ENCODE measurements around the gene OSBPL3. TPM values are rescaled to one million over a fixed set of nuclear protein-coding genes. Genes with fewer than 3 reads are reported as not detected.

Gene OSBPL3, protein sequence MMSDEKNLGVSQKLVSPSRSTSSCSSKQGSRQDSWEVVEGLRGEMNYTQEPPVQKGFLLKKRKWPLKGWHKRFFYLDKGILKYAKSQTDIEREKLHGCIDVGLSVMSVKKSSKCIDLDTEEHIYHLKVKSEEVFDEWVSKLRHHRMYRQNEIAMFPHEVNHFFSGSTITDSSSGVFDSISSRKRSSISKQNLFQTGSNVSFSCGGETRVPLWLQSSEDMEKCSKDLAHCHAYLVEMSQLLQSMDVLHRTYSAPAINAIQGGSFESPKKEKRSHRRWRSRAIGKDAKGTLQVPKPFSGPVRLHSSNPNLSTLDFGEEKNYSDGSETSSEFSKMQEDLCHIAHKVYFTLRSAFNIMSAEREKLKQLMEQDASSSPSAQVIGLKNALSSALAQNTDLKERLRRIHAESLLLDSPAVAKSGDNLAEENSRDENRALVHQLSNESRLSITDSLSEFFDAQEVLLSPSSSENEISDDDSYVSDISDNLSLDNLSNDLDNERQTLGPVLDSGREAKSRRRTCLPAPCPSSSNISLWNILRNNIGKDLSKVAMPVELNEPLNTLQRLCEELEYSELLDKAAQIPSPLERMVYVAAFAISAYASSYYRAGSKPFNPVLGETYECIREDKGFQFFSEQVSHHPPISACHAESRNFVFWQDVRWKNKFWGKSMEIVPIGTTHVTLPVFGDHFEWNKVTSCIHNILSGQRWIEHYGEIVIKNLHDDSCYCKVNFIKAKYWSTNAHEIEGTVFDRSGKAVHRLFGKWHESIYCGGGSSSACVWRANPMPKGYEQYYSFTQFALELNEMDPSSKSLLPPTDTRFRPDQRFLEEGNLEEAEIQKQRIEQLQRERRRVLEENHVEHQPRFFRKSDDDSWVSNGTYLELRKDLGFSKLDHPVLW
- 35.2 and 40.3 TPM in 2 replicates for total RNA-seq

DNA sequence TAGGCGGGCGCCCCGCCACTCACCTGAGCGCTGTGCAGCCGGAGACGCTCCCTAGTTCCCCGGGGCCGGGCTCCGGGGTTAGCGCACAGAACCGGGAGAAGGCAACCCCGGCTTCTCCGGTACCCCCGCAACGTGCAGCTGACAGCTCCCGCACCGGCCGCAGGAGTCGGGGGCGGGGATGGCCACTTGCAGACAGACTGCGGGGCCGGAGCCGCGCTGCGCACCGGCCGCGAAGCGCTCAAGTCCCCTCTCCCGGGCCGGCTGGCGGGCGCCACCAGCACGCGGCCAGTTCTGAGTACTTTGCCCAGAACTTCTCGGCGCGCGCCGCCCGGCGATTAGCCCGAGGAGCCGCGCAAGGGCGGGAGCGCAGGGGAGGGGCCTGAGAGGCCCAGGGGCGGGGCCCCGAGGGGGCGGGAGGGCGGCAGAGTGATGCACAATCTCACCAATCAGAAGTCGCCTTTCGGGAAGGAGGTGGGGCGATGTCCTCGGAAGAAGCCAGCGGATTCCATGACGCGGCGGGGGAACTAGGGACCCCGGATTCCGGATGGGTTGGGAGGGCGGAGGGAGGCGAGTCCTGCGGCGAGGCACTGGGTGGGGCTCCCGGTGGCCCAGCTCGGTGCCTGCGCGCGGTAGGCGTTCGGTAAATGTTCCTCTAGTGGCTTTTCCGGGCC lies at the start of gene OSBPL3:
Gene OSBPL3 (minus strand): TSS at position 316 of the 671 bp plus-strand sequence. CDS start 87,706 bp downstream, outside the sequence.
- Histone ChIP-seq H3K36me3 (ENCODE audit: control insufficient read depth, insufficient read depth, low read length) (no peaks in the 10 kb centered on the region), H3K4me3 (ENCODE audit: low read depth, low read length) (peak within 1 kb of the TSS; percentile 88), H3K27me3 (ENCODE audit: control insufficient read depth, insufficient read depth, low read length) (no peaks in the 10 kb centered on the region)
- TF ChIP-seq, protein P1, sequence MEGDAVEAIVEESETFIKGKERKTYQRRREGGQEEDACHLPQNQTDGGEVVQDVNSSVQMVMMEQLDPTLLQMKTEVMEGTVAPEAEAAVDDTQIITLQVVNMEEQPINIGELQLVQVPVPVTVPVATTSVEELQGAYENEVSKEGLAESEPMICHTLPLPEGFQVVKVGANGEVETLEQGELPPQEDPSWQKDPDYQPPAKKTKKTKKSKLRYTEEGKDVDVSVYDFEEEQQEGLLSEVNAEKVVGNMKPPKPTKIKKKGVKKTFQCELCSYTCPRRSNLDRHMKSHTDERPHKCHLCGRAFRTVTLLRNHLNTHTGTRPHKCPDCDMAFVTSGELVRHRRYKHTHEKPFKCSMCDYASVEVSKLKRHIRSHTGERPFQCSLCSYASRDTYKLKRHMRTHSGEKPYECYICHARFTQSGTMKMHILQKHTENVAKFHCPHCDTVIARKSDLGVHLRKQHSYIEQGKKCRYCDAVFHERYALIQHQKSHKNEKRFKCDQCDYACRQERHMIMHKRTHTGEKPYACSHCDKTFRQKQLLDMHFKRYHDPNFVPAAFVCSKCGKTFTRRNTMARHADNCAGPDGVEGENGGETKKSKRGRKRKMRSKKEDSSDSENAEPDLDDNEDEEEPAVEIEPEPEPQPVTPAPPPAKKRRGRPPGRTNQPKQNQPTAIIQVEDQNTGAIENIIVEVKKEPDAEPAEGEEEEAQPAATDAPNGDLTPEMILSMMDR (IDR thresholded peaks at IDR 0.05; ENCODE audit: insufficient read depth, low read length, poor library complexity, severe bottlenecking), result no peak
- DNase-seq (ENCODE audit: low read depth), result no peak

DNA sequence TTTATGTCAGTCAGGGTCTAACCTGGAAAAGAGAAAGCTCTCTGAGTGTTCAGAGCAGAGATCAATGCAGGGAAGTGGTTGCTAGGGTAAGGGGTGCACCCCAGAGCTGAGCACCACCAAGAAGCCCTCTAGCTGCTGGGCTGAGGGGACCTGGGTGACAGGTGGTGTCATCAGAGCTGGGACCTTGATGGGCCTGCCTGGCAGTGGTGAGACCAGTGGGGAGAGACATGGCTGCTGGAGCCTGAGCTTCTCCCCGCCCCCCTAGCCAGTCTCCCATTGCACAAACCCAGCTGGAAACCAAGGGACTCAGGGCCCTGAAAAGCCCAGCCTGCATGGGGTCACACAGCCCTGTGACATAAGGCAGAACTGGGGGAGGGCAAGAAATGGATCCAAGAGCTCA lies 49.1 kb upstream of the OSBPL3 start:
- Histone ChIP-seq H3K27me3 (ENCODE audit: control insufficient read depth, insufficient read depth, low read length) (no peaks in the 10 kb centered on the region), H3K4me3 (ENCODE audit: low read depth, low read length) (no peak overlapping the region), H3K36me3 (ENCODE audit: control insufficient read depth, insufficient read depth, low read length) (no peaks in the 10 kb centered on the region)
- TF ChIP-seq, protein P1 (IDR thresholded peaks at IDR 0.05; ENCODE audit: insufficient read depth, low read length, poor library complexity, severe bottlenecking), result no peak
- no peak for DNase-seq (ENCODE audit: low read depth)

DNA sequence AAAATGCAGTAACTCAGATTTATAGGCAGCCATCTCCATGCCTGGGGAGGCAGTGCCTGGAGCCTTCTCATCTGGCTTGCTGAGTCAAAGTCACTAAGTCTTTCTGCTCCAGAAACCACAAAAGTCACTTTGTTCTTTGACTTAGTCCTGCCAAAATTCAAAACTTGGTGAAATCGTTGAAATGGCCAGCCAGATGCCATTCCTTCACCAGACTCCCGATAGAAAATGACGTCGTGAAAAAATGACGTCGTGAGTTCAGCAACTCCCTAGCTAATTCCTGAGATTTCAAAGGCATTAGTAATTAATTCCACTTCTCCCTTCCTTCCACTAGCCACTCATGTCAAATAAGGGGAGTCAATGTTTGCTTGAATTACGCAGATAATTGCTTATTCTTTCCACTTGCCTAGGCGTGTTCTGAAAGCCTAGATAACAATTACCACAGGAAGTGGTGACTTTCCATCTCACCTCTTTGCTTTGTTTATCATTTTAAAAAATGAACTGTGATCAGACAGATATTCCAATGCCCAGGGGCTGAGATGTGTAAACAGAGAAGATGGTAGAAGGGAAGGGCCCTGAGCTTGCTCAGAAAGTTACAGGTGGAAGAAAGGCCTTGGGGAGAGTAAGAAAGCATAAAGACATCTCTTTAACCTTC lies 48.5 kb upstream of the OSBPL3 start:
- TF ChIP-seq, protein P1 (IDR thresholded peaks at IDR 0.05; ENCODE audit: insufficient read depth, low read length, poor library complexity, severe bottlenecking), result no peak
- no peaks in the 10 kb centered on the region for H3K27me3 ChIP-seq (ENCODE audit: control insufficient read depth, insufficient read depth, low read length)
- no peak overlapping the region for H3K4me3 ChIP-seq (ENCODE audit: low read depth, low read length)
- H3K36me3 ChIP-seq (ENCODE audit: control insufficient read depth, insufficient read depth, low read length), result no peaks in the 10 kb centered on the region
- peak; percentile 84 for DNase-seq (ENCODE audit: low read depth)

DNA sequence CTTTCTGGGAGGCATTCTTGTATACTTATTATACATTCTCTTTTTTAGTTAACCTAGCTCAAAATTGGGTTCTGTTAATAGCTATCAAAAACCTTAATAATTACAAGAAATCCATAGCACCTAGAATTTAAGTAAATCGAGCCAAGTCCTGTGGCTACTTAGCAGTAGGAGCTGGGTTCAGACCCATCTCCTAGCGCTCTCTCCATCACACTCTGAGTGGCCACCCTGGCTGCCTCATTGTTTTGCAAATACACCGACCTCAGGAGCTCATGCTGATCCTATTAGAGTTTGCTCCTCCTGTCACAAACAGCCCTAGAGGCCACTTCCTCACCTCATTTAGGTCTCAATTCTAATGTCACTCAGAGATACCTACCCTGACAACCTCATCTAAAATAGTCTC lies 46.2 kb upstream of the OSBPL3 start:
- no peak overlapping the region for H3K4me3 ChIP-seq (ENCODE audit: low read depth, low read length)
- H3K36me3 ChIP-seq (ENCODE audit: control insufficient read depth, insufficient read depth, low read length), result no peaks in the 10 kb centered on the region
- no peak for DNase-seq (ENCODE audit: low read depth)
- TF ChIP-seq, protein P1 (IDR thresholded peaks at IDR 0.05; ENCODE audit: insufficient read depth, low read length, poor library complexity, severe bottlenecking), result no peak
- no peaks in the 10 kb centered on the region for H3K27me3 ChIP-seq (ENCODE audit: control insufficient read depth, insufficient read depth, low read length)

DNA sequence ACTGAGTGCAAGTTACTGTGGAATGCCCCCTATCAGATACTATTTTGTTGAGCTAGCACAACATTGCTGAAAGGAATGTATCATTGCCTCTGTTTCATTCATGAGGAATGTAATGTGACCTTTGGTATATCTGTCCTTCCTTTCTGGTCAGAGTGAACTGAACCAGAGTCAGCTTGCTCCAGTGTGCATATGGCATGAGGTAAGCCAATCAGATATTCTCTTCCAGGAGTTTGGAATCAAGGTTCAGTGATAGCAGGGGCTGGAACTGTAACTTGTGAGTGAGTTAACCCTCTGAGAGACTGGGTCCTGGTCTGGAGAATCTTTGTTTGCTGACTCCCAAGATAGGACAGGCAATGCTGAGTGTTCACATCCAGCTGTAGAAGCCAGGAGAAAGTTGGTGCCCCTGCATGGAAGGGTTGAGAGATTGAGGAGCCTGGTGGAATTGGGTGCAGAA lies 45.3 kb upstream of the OSBPL3 start:
- TF ChIP-seq, protein P1 (IDR thresholded peaks at IDR 0.05; ENCODE audit: insufficient read depth, low read length, poor library complexity, severe bottlenecking), result no peak
- Histone ChIP-seq H3K36me3 (ENCODE audit: control insufficient read depth, insufficient read depth, low read length) (no peaks in the 10 kb centered on the region), H3K27me3 (ENCODE audit: control insufficient read depth, insufficient read depth, low read length) (no peaks in the 10 kb centered on the region), H3K4me3 (ENCODE audit: low read depth, low read length) (no peak overlapping the region)
- peak; percentile 84 for DNase-seq (ENCODE audit: low read depth)
